GM20000 (cell line): ENCODE measurements around the gene ZNF184.
"Not testable (repeated sequence)": the region's sequence is repeated elsewhere in the genome, so short reads cannot be mapped to it uniquely, and the experiment has no call there.

Source experiments
- DNase-seq: peaks from one replicate; pipeline ENCODE4 v3.0.0; 2012; ENCODE audit warnings: low spot score
- CTCF ChIP-seq: IDR thresholded peaks from 2 replicates; pipeline ENCODE4 v1.5.1; 2012; ENCODE audit warnings: mild to moderate bottlenecking, control low read depth; ENCODE audit errors: extremely low read depth, missing control alignments

The ZNF184 gene

DNA sequence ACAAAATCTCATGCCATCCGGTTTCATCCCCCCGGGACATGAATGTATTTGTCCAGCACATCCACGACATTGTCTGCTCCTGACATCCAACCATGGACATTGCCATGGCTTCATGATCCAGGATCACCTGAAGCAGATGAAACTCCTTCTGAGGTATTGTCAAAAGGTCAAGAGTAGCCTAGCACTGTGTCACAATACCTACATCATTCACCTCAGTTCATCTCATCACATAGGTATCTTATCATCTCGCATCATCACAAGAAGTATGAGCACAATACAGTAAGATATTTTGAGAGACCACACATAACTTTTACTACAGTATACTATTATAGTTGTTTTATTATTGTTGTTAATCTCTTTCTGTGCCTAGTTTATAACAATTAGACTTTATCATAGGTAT is 33.5 kb downstream of the ZNF184 start:
- no peak for TF ChIP-seq CTCF
- DNase-seq, result no peak

GRCh38 chr6:27433714-27434113 is 39.2 kb downstream of the ZNF184 start:
- no peak for TF ChIP-seq CTCF
- no peak for DNase-seq

GRCh38 chr6:27428966-27429365 is 43.9 kb downstream of the ZNF184 start:
- no peak for DNase-seq
- no peak for TF ChIP-seq CTCF

DNA sequence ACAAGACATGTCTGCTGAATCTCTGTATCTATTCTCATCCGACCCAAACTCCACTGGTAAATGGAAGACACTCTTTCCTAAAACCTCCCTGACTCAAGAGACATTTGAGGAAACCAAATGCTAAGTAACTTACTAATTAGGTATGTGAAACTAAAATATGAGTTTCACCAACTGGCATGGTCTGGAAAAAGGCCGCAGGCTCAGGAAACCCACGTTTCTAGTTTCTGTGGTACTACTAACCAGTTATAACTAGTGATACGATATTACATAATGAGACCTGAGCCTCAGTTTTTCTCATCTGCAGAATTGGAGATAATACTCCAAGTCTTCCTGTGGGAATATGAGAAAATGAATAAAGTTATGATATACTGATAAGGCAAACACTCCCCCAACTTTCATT is 44.4 kb downstream of the ZNF184 start:
- no peak for DNase-seq
- no peak for TF ChIP-seq CTCF

GRCh38 chr6:27426045-27426620 is 46.8 kb downstream of the ZNF184 start:
- TF ChIP-seq CTCF, result no peak

GRCh38 chr6:27424851-27425250 is 48.1 kb downstream of the ZNF184 start:
- not testable (repeated sequence) for DNase-seq

More at GRCh38 chr6:27426045-27426620, 46.8 kb downstream of the ZNF184 start:
- no peak for DNase-seq

- DNase-seq, result no peak
- TF ChIP-seq CTCF, result no peak
These were observed 50.1 kb downstream of the ZNF184 start for GRCh38 chr6:27422651-27423332.

DNA sequence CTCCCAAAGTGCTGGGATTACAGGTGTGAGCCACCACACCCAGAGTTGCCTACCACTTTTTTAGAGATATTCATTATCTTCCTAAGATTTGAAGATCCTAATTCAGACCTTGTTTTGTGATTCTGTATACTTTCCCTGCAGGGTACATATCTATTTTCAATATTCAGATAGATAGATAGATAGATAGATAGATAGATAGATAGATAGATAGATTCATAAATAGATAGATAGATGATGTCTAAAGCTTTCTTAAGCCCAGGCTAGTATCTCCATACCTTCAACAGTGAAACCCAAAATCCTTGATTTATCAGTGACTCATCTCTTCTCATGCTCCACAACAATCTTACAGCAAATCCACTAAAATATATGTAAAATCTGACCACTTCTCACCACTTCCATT is 53.5 kb downstream of the ZNF184 start:
- no peak for TF ChIP-seq CTCF
- DNase-seq, result no peak
